GM19240 (cell line): ENCODE measurements around the gene GAST.
"Not testable (repeated sequence)": the region's sequence is repeated elsewhere in the genome, so short reads cannot be mapped to it uniquely, and the experiment has no call there.

Experiments used
- DNase-seq: peaks from one replicate; pipeline ENCODE4 v3.0.0; 2011; ENCODE audit warnings: low spot score; ENCODE audit not compliant: insufficient read length

The GAST gene

GRCh38 chr17:41711669-41712400, at the start of gene GAST:
Gene GAST, plus strand, starts transcription at chr17:41712331. Its CDS starts 3,106 bp downstream, at chr17:41715437.
- DNase-seq = no peak

- no peak for DNase-seq
Measured at GRCh38 chr17:41663451-41664171, 48.5 kb upstream of the GAST start.

- no peak for DNase-seq
Measured at GRCh38 chr17:41664172-41664457, 48.0 kb upstream of the GAST start.

- DNase-seq = no peak
Measured at GRCh38 chr17:41664587-41665565, 47.3 kb upstream of the GAST start.

GRCh38 chr17:41665566-41666236, 46.4 kb upstream of the GAST start:
- peak; percentile 70 for DNase-seq

- no peak for DNase-seq
Measured at GRCh38 chr17:41666237-41666641, 45.9 kb upstream of the GAST start.

- DNase-seq = peak; percentile 64
Measured at GRCh38 chr17:41666708-41667279, 45.3 kb upstream of the GAST start.

- DNase-seq = no peak
Measured at GRCh38 chr17:41667280-41668041, 44.7 kb upstream of the GAST start.

GRCh38 chr17:41672153-41672552, 40.0 kb upstream of the GAST start:
- no peak for DNase-seq

GRCh38 chr17:41675157-41676057, 36.7 kb upstream of the GAST start:
- DNase-seq = not testable (repeated sequence)

GRCh38 chr17:41676058-41676419, 36.1 kb upstream of the GAST start:
- DNase-seq = no peak

GRCh38 chr17:41678411-41678906, 33.7 kb upstream of the GAST start:
- DNase-seq = no peak

- DNase-seq = no peak
Measured at GRCh38 chr17:41678907-41679739, 33.0 kb upstream of the GAST start.

- DNase-seq = no peak
Measured at GRCh38 chr17:41679740-41680425, 32.2 kb upstream of the GAST start.

GRCh38 chr17:41680426-41681040, 31.6 kb upstream of the GAST start:
- no peak for DNase-seq

- no peak for DNase-seq
Measured at GRCh38 chr17:41681776-41682175, 30.4 kb upstream of the GAST start.

GRCh38 chr17:41682631-41683030, 29.5 kb upstream of the GAST start:
- DNase-seq = no peak
